GM21619 (cell line): ENCODE measurements around the gene CFAP77.
"Not testable (repeated sequence)": the region's sequence is repeated elsewhere in the genome, so short reads cannot be mapped to it uniquely, and the experiment has no call there.

Source experiments
- ATAC-seq: cut with Tn5 transposase; IDR thresholded peaks from one replicate; pipeline ENCODE4 v1.9.1; 2021; ENCODE audit not compliant: unreplicated experiment

CFAP77 gene

GRCh38 chr9:132545578-132545977, 135.6 kb downstream of the CFAP77 start:
- ATAC-seq, result no peak

GRCh38 chr9:132546148-132547051, 136.4 kb downstream of the CFAP77 start:
- no peak for ATAC-seq

- ATAC-seq, result no peak
Measured at GRCh38 chr9:132547052-132547431, 137.0 kb downstream of the CFAP77 start.

GRCh38 chr9:132547436-132547835, 137.4 kb downstream of the CFAP77 start:
- no peak for ATAC-seq

GRCh38 chr9:132547976-132548730, 138.1 kb downstream of the CFAP77 start:
- no peak for ATAC-seq

- ATAC-seq, result no peak
Measured at GRCh38 chr9:132548751-132549640, 139.0 kb downstream of the CFAP77 start.

GRCh38 chr9:132551556-132551955, 141.5 kb downstream of the CFAP77 start:
- no peak for ATAC-seq

GRCh38 chr9:132552041-132552440, 142.0 kb downstream of the CFAP77 start:
- ATAC-seq, result no peak

GRCh38 chr9:132554755-132555154, 144.7 kb downstream of the CFAP77 start:
- ATAC-seq, result no peak

- no peak for ATAC-seq
Measured at GRCh38 chr9:132555528-132555927, 145.5 kb downstream of the CFAP77 start.

GRCh38 chr9:132556235-132556634, 146.2 kb downstream of the CFAP77 start:
- no peak for ATAC-seq

GRCh38 chr9:132556714-132557113, 146.7 kb downstream of the CFAP77 start:
- ATAC-seq, result no peak

- ATAC-seq, result no peak
Measured at GRCh38 chr9:132557159-132557558, 147.1 kb downstream of the CFAP77 start.

- no peak for ATAC-seq
Measured at GRCh38 chr9:132559711-132560110, 149.7 kb downstream of the CFAP77 start.

- ATAC-seq, result no peak
Measured at GRCh38 chr9:132560616-132561202, 150.7 kb downstream of the CFAP77 start.

GRCh38 chr9:132562306-132562573, 152.2 kb downstream of the CFAP77 start:
- no peak for ATAC-seq

GRCh38 chr9:132564526-132564925, 154.5 kb downstream of the CFAP77 start:
- no peak for ATAC-seq

- ATAC-seq, result not testable (repeated sequence)
Measured at GRCh38 chr9:132568787-132569186, 158.8 kb downstream of the CFAP77 start.

GRCh38 chr9:132571806-132572600, 162.0 kb downstream of the CFAP77 start:
- no peak for ATAC-seq

- ATAC-seq, result no peak
Measured at GRCh38 chr9:132572921-132573320, 162.9 kb downstream of the CFAP77 start.
